HEK293T (cell line): ENCODE measurements around the gene THSD4.

Experiments
- ARNT ChIP-seq: fragments of 450-650 bp; IDR thresholded peaks from 2 replicates; pipeline ENCODE4 v1.6.1; 2017; ENCODE audit warnings: mild to moderate bottlenecking
- CTBP1 ChIP-seq: fragments of 450-650 bp; IDR thresholded peaks from 2 replicates; pipeline ENCODE4 v1.6.1; 2016; ENCODE audit warnings: borderline replicate concordance
- ELF4 ChIP-seq: fragments of 450-650 bp; IDR thresholded peaks from 2 replicates; pipeline ENCODE4 v1.6.1; 2017; ENCODE audit warnings: antibody characterized with exemption
- FOXK2 ChIP-seq: fragments of 450-650 bp; IDR thresholded peaks from 2 replicates; pipeline ENCODE4 v1.6.1; 2016; ENCODE audit warnings: mild to moderate bottlenecking
- FOXM1 ChIP-seq: fragments of 450-650 bp; IDR thresholded peaks from 2 replicates; pipeline ENCODE4 v1.6.1; 2017; ENCODE audit warnings: mild to moderate bottlenecking, borderline replicate concordance
- L3MBTL2 ChIP-seq: fragments of 450-650 bp; conservative IDR thresholded peaks from 2 replicates; pipeline ENCODE4 v1.6.1; 2016; ENCODE audit warnings: mild to moderate bottlenecking
- NFRKB ChIP-seq: fragments of 450-650 bp; IDR thresholded peaks from 2 replicates; pipeline ENCODE4 v1.6.1; 2016; ENCODE audit warnings: mild to moderate bottlenecking, moderate library complexity
- PKNOX1 ChIP-seq: fragments of 450-650 bp; IDR thresholded peaks from 2 replicates; pipeline ENCODE4 v1.6.1; 2016
- SUZ12 ChIP-seq: fragments of 450-650 bp; IDR thresholded peaks from 2 replicates; pipeline ENCODE4 v1.6.1; 2016; ENCODE audit warnings: mild to moderate bottlenecking
- TARDBP ChIP-seq: fragments of 450-650 bp; IDR thresholded peaks from 2 replicates; pipeline ENCODE4 v1.6.1; 2016

GRCh38 chr15:71810256-71811035 lies 695.2 kb downstream of the THSD4 start, which contains the start of gene NR2E3:
- TF ChIP-seq FOXK2 (no peak), PKNOX1 (no peak), ELF4 (no peak), CTBP1 (no peak), ARNT (no peak), NFRKB (no peak), SUZ12 (no peak), FOXM1 (no peak), TARDBP (no peak), L3MBTL2 (no peak)
